ENCODE results near the gene EVI2B. TPM values are rescaled to one million over a fixed set of nuclear protein-coding genes. Genes with fewer than 3 reads are reported as not detected.
"Not testable (repeated sequence)": the region's sequence is repeated elsewhere in the genome, so short reads cannot be mapped to it uniquely, and the experiment has no call there.

Gene EVI2B
- total RNA-seq, 1 donor from 2014 or later: not detected

- DNase-seq (ENCODE audit: low read depth): no peak
- Histone ChIP-seq H3K4me3 (ENCODE audit: low read depth, low read length) (no peak overlapping the region), H3K27me3 (ENCODE audit: control insufficient read depth, insufficient read depth, low read length) (no peaks in the 10 kb centered on the region), H3K36me3 (ENCODE audit: control insufficient read depth, insufficient read depth, low read length) (no peaks in the 10 kb centered on the region)
- no peak for TF ChIP-seq CTCF (IDR thresholded peaks at IDR 0.05; ENCODE audit: insufficient read depth, low read length, poor library complexity, severe bottlenecking)
Observed at GRCh38 chr17:31289790-31290189, 24.1 kb downstream of the EVI2B start.

GRCh38 chr17:31287932-31288331 is 25.9 kb downstream of the EVI2B start:
- H3K27me3 ChIP-seq (ENCODE audit: control insufficient read depth, insufficient read depth, low read length); H3K4me3 ChIP-seq (ENCODE audit: low read depth, low read length); H3K36me3 ChIP-seq (ENCODE audit: control insufficient read depth, insufficient read depth, low read length); DNase-seq (ENCODE audit: low read depth): not testable (repeated sequence)

- no peak overlapping the region for H3K4me3 ChIP-seq (ENCODE audit: low read depth, low read length)
- DNase-seq (ENCODE audit: low read depth): no peak
- H3K27me3 ChIP-seq (ENCODE audit: control insufficient read depth, insufficient read depth, low read length): no peaks in the 10 kb centered on the region
- H3K36me3 ChIP-seq (ENCODE audit: control insufficient read depth, insufficient read depth, low read length): no peaks in the 10 kb centered on the region
- no peak for TF ChIP-seq CTCF (IDR thresholded peaks at IDR 0.05; ENCODE audit: insufficient read depth, low read length, poor library complexity, severe bottlenecking)
Observed at GRCh38 chr17:31286587-31286986, 27.3 kb downstream of the EVI2B start.

- Histone ChIP-seq H3K36me3 (ENCODE audit: control insufficient read depth, insufficient read depth, low read length) (no peaks in the 10 kb centered on the region), H3K27me3 (ENCODE audit: control insufficient read depth, insufficient read depth, low read length) (no peaks in the 10 kb centered on the region), H3K4me3 (ENCODE audit: low read depth, low read length) (no peak overlapping the region)
- TF ChIP-seq CTCF (IDR thresholded peaks at IDR 0.05; ENCODE audit: insufficient read depth, low read length, poor library complexity, severe bottlenecking): no peak
- no peak for DNase-seq (ENCODE audit: low read depth)
Observed at GRCh38 chr17:31283841-31284240, 30.0 kb downstream of the EVI2B start.

GRCh38 chr17:31281061-31281460 is 32.8 kb downstream of the EVI2B start:
- no peak overlapping the region for H3K4me3 ChIP-seq (ENCODE audit: low read depth, low read length)
- no peak for DNase-seq (ENCODE audit: low read depth)
- TF ChIP-seq CTCF (IDR thresholded peaks at IDR 0.05; ENCODE audit: insufficient read depth, low read length, poor library complexity, severe bottlenecking): no peak
- H3K36me3 ChIP-seq (ENCODE audit: control insufficient read depth, insufficient read depth, low read length): no peaks in the 10 kb centered on the region
- H3K27me3 ChIP-seq (ENCODE audit: control insufficient read depth, insufficient read depth, low read length): no peaks in the 10 kb centered on the region

GRCh38 chr17:31279401-31279800 is 34.5 kb downstream of the EVI2B start:
- no peak for DNase-seq (ENCODE audit: low read depth)
- no peaks in the 10 kb centered on the region for H3K36me3 ChIP-seq (ENCODE audit: control insufficient read depth, insufficient read depth, low read length)

More at GRCh38 chr17:31279401-31279800, 34.5 kb downstream of the EVI2B start:
- no peaks in the 10 kb centered on the region for H3K27me3 ChIP-seq (ENCODE audit: control insufficient read depth, insufficient read depth, low read length)
- no peak overlapping the region for H3K4me3 ChIP-seq (ENCODE audit: low read depth, low read length)
- TF ChIP-seq CTCF (IDR thresholded peaks at IDR 0.05; ENCODE audit: insufficient read depth, low read length, poor library complexity, severe bottlenecking): no peak
